ENCODE data around the gene UFSP2.
A peak's percentile ranks its signal among the peaks of the same experiment; 100 is the strongest.

UFSP2 gene

GRCh38 chr4:185425647-185426352 is at the start of gene UFSP2:
Gene UFSP2, minus strand, starts transcription at chr4:185425964. Its CDS starts 96 bp downstream, at chr4:185425868.
- DNase-seq (ENCODE audit: low spot score) = peak; percentile 87

GRCh38 chr4:185473247-185473646 is 47.5 kb upstream of the UFSP2 start:
- DNase-seq (ENCODE audit: low spot score) = no peak

GRCh38 chr4:185472103-185472542 is 46.4 kb upstream of the UFSP2 start:
- DNase-seq (ENCODE audit: low spot score) = no peak

GRCh38 chr4:185471235-185472102 is 45.7 kb upstream of the UFSP2 start, which contains the start of gene CCDC110:
Gene CCDC110, minus strand, starts transcription at chr4:185471733. Its CDS starts 50 bp downstream, at chr4:185471683.
- DNase-seq (ENCODE audit: low spot score) = peak; percentile 98

GRCh38 chr4:185470501-185471195 is 44.9 kb upstream of the UFSP2 start:
- DNase-seq (ENCODE audit: low spot score) = peak; percentile 63

GRCh38 chr4:185469580-185470154 is 43.9 kb upstream of the UFSP2 start:
- no peak for DNase-seq (ENCODE audit: low spot score)

- DNase-seq (ENCODE audit: low spot score) = no peak
Measured at GRCh38 chr4:185468999-185469398, 43.2 kb upstream of the UFSP2 start.

- no peak for DNase-seq (ENCODE audit: low spot score)
Measured at GRCh38 chr4:185467991-185468390, 42.2 kb upstream of the UFSP2 start.

- DNase-seq (ENCODE audit: low spot score) = no peak
Measured at GRCh38 chr4:185467101-185467500, 41.3 kb upstream of the UFSP2 start.

GRCh38 chr4:185465707-185466106 is 39.9 kb upstream of the UFSP2 start:
- DNase-seq (ENCODE audit: low spot score) = no peak

GRCh38 chr4:185464887-185465286 is 39.1 kb upstream of the UFSP2 start:
- no peak for DNase-seq (ENCODE audit: low spot score)

GRCh38 chr4:185464183-185464582 is 38.4 kb upstream of the UFSP2 start:
- DNase-seq (ENCODE audit: low spot score) = no peak

GRCh38 chr4:185463541-185463940 is 37.8 kb upstream of the UFSP2 start:
- no peak for DNase-seq (ENCODE audit: low spot score)

- DNase-seq (ENCODE audit: low spot score) = no peak
Measured at GRCh38 chr4:185461565-185461964, 35.8 kb upstream of the UFSP2 start.

- DNase-seq (ENCODE audit: low spot score) = no peak
Measured at GRCh38 chr4:185457136-185457535, 31.4 kb upstream of the UFSP2 start.

GRCh38 chr4:185456131-185456530 is 30.4 kb upstream of the UFSP2 start:
- no peak for DNase-seq (ENCODE audit: low spot score)

- DNase-seq (ENCODE audit: low spot score) = no peak
Measured at GRCh38 chr4:185445209-185445608, 19.4 kb upstream of the UFSP2 start.

- no peak for DNase-seq (ENCODE audit: low spot score)
Measured at GRCh38 chr4:185441479-185441878, 15.7 kb upstream of the UFSP2 start.

GRCh38 chr4:185437809-185438208 is 12.0 kb upstream of the UFSP2 start:
- no peak for DNase-seq (ENCODE audit: low spot score)

GRCh38 chr4:185435466-185435865 is 9.7 kb upstream of the UFSP2 start:
- no peak for DNase-seq (ENCODE audit: low spot score)

- no peak for DNase-seq (ENCODE audit: low spot score)
Measured at GRCh38 chr4:185429660-185430059, 3.9 kb upstream of the UFSP2 start.
